Gastroesophageal sphincter (tissue), 4 donors: ENCODE data around the gene FRA10AC1. TPM values are rescaled to one million over a fixed set of nuclear protein-coding genes. Genes with fewer than 3 reads are reported as not detected.

Experiments used
- ATAC-seq: fragments of 150-250 bp; one replicate; pipeline ENCODE4 v1.9.1; 2016; ENCODE audit warnings: mild to moderate bottlenecking, moderate library complexity
- H3K27ac ChIP-seq, 4 donors: fragments of 200-600 bp; sonication (generic) in 3 of 4; 1 replicate in 3 of 4; 2 replicates in 1 of 4; pipeline ENCODE4 v1.5.1; 2016 to 2019
- H3K27me3 ChIP-seq: fragments of 200-600 bp; sonication (generic); one replicate; pipeline ENCODE4 v1.5.1; 2019
- H3K36me3 ChIP-seq, 2 donors: fragments of 200-600 bp; sonication (generic); one replicate each; pipeline ENCODE4 v1.5.1; 2019; ENCODE audit warnings: control low read depth in 1 of 2
- H3K4me1 ChIP-seq, 3 donors: fragments of 200-600 bp; sonication (generic); 1 replicate in 2 of 3; 2 replicates in 1 of 3; pipeline ENCODE4 v1.5.1; 2016 to 2019; ENCODE audit warnings: control low read depth in 2 of 3
- H3K4me3 ChIP-seq, 2 donors: fragments of 200-600 bp; sonication (generic); one replicate each; pipeline ENCODE4 v1.5.1; 2019; ENCODE audit warnings: mild to moderate bottlenecking in 1 of 2, moderate library complexity in 1 of 2
- H3K9me3 ChIP-seq, 3 donors: fragments of 200-600 bp; sonication (generic); one replicate each; pipeline ENCODE4 v1.5.1; 2017 to 2019; ENCODE audit warnings: control low read depth in 2 of 3
- EP300 ChIP-seq: sonication (generic); formaldehyde crosslinking; IDR thresholded peaks from one replicate; pipeline ENCODE4 v1.6.1; 2017; ENCODE audit warnings: antibody characterized with exemption, mild to moderate bottlenecking
- POLR2A ChIP-seq, 2 donors: fragments of 450-650 bp; IDR thresholded peaks; one replicate each; pipeline ENCODE4 v1.6.1; 2017; ENCODE audit warnings: antibody characterized with exemption in 2 of 2, mild to moderate bottlenecking in 2 of 2, moderate library complexity in 1 of 2
- POLR2AphosphoS5 ChIP-seq: sonication (generic); formaldehyde crosslinking; IDR thresholded peaks from one replicate; pipeline ENCODE4 v1.6.1; 2017; ENCODE audit warnings: antibody characterized with exemption
- WGBS, 2 donors: methylation state at CpG; one replicate each; pipeline ENCODE4 v1.1.5; 2018; ENCODE audit warnings: low coverage in 1 of 2; 5-methylcytosine and 5-hydroxymethylcytosine counted together
- total RNA-seq, 4 donors: library from RNA; depleted of rRNA; stranded (reverse); fragments of >200 nt; gene quantifications; one replicate each; pipeline ENCODE4 v1.1.0, GENCODE V29; 2016
- TF ChIP-seq, protein P1 (sequence below), 4 experiments: fragments of 200-600 bp in 2 of 4; fragments of 450-650 bp in 2 of 4; sonication (generic) in 1 of 4; IDR thresholded peaks; one replicate each; pipeline ENCODE4 v1.5.1; 2017 to 2019; ENCODE audit warnings: antibody characterized with exemption in 4 of 4, mild to moderate bottlenecking in 2 of 4, moderate library complexity in 2 of 4

FRA10AC1 gene
- total RNA-seq, 4 donors from 2014 or later, result 8.4 to 28.6 (median 14.3) TPM

DNA sequence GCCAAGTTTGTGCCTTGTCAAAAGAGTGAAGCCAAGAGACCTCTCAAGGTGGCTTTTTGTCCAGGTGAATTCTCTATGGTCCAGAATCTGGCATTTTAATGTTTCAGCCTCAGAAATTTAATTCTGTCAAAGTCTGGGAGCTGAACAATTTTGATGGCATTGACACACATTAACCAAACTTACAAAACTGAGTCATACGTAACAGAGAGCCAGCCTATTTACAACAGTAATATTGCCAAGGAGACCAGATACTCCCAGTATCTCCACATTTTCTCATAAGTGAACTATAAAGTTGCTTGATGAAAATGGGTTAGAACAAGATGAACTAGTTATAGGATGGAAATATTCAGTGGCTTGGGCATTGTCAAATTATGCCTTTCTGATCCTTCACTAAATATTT, 46.2 kb downstream of the FRA10AC1 start:
- Histone ChIP-seq H3K4me1 (no peaks in the 10 kb centered on the region), H3K36me3 (peaks cover 0 to 17% of the 10 kb centered on the region in 2 donors), H3K9me3 (no peaks in the 10 kb centered on the region), H3K27me3 (no peaks in the 10 kb centered on the region), H3K4me3 (no peak overlapping the region), H3K27ac (no peak overlapping the region)
- no peak for TF ChIP-seq EP300
- no peak for TF ChIP-seq POLR2A (IDR thresholded peaks at IDR 0.05)
- TF ChIP-seq, protein P1, sequence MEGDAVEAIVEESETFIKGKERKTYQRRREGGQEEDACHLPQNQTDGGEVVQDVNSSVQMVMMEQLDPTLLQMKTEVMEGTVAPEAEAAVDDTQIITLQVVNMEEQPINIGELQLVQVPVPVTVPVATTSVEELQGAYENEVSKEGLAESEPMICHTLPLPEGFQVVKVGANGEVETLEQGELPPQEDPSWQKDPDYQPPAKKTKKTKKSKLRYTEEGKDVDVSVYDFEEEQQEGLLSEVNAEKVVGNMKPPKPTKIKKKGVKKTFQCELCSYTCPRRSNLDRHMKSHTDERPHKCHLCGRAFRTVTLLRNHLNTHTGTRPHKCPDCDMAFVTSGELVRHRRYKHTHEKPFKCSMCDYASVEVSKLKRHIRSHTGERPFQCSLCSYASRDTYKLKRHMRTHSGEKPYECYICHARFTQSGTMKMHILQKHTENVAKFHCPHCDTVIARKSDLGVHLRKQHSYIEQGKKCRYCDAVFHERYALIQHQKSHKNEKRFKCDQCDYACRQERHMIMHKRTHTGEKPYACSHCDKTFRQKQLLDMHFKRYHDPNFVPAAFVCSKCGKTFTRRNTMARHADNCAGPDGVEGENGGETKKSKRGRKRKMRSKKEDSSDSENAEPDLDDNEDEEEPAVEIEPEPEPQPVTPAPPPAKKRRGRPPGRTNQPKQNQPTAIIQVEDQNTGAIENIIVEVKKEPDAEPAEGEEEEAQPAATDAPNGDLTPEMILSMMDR (IDR thresholded peaks at IDR 0.05), result no peak
- TF ChIP-seq POLR2AphosphoS5, result no peak
- 67 to 90% methylated on average over 1 of the region's 1 CpG for WGBS, 2 donors
- ATAC-seq, result no peak

- H3K27ac ChIP-seq, result no peak overlapping the region
- TF ChIP-seq, protein P1 (IDR thresholded peaks at IDR 0.05), result no peak
- TF ChIP-seq POLR2AphosphoS5 (no peak), EP300 (no peak), POLR2A (IDR thresholded peaks at IDR 0.05) (no peak)
- no peak overlapping the region for H3K4me3 ChIP-seq
- 88% methylated on average over 1 of the region's 1 CpG; no CpG with 5 or more reads in 1 of the 2 donors for WGBS, 2 donors
- no peak for ATAC-seq
- no peaks in the 10 kb centered on the region for H3K27me3 ChIP-seq
- no peaks in the 10 kb centered on the region for H3K36me3 ChIP-seq
- H3K4me1 ChIP-seq, result no peaks in the 10 kb centered on the region
- no peaks in the 10 kb centered on the region for H3K9me3 ChIP-seq
These were observed 48.2 kb downstream of the FRA10AC1 start for GRCh38 chr10:93654201-93654600.

GRCh38 chr10:93652857-93653256, 49.5 kb downstream of the FRA10AC1 start:
- WGBS, 2 donors, result 88 to 92% methylated on average over 1 of the region's 1 CpG
- H3K27ac ChIP-seq, result no peak overlapping the region
- no peaks in the 10 kb centered on the region for H3K9me3 ChIP-seq
- no peak for ATAC-seq
- H3K36me3 ChIP-seq, result no peaks in the 10 kb centered on the region
- TF ChIP-seq, protein P1 (IDR thresholded peaks at IDR 0.05), result no peak
- TF ChIP-seq POLR2A (IDR thresholded peaks at IDR 0.05) (no peak), POLR2AphosphoS5 (no peak)
- no peak overlapping the region for H3K4me3 ChIP-seq
- no peaks in the 10 kb centered on the region for H3K27me3 ChIP-seq
- H3K4me1 ChIP-seq, result no peaks in the 10 kb centered on the region

DNA sequence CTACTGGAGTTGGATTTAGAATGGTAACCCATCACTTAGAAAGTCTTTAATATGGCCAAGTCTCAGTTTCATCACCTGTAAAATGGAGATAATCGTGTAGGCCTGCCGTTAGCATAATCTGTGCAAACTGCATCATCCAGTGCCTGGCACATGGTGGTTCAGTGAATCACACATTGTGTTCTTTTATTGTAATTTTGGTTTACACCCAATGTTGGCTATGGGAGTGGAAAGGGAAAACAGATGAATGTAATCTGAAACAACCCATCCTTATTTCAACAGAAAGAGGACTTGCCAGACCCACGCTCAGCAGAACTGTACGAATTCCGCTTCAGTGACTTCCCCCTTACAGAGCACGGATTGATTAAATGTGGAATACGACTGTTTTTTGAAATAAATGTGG, 62.6 kb downstream of the FRA10AC1 start:
- Histone ChIP-seq H3K27ac (no peak overlapping the region), H3K4me3 (no peak overlapping the region), H3K4me1 (no peaks in the 10 kb centered on the region), H3K9me3 (peaks cover 0 to 8% (median 0%) of the 10 kb centered on the region in 3 donors), H3K27me3 (peaks cover 9% of the 10 kb centered on the region), H3K36me3 (no peaks in the 10 kb centered on the region)
- TF ChIP-seq POLR2AphosphoS5 (no peak), EP300 (no peak), POLR2A (IDR thresholded peaks at IDR 0.05) (no peak)
- TF ChIP-seq, protein P1 (IDR thresholded peaks at IDR 0.05), result no peak
- WGBS, 2 donors, result 86 to 91% methylated on average over 7 of the region's 7 CpGs
- no peak for ATAC-seq

DNA sequence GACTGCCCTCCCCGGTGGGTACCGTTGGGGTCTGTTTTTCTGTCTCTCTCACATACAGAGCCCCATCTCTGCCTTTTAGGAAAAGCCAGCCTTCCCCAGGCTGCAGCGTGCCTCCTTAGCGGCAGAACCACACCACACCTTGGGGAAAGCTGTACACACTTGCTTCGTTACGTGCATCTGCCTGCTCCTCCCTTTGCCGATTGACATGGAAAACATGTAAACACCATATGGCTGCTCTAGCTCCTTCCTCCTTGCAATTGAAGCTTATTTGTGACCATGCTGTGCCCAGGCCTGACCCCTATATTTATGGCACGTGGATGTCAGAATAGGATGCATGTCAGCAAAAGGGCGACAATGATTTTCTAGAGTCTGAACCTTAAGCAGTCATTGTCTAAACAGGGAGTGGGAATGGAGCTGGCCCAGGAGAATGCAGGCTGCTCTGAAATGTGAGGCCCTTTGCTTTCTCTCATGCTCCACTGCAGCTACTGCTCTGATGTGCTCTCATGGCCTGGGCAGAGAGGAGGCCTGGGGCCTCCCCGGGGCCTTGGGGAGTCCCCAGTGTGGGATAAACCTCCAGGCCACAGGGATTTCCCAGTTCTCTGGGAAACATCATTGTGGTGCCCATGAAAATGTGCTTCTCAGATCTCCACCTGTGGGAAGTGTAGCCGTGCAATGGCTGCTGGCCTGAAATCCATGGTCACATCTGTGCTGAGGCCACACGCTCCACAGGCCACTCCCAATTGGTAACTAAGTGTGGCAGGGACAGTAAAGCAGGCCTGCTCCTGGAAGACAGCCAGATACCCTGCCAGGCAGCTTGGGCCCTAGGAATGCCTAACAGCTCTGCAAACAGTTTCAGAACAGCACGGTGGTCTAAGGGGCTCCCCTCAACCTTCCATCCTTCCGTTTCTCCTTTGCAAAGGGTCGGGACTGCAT, 71.5 kb downstream of the FRA10AC1 start:
- 58 to 83% methylated on average over 7 to 8 of the region's 15 CpGs for WGBS, 2 donors
- H3K36me3 ChIP-seq, result no peaks in the 10 kb centered on the region
- peaks cover 4% of the 10 kb centered on the region for H3K27me3 ChIP-seq
- H3K4me3 ChIP-seq, result no peak overlapping the region
- no peaks in the 10 kb centered on the region for H3K9me3 ChIP-seq
- TF ChIP-seq POLR2A (IDR thresholded peaks at IDR 0.05) (no peak), POLR2AphosphoS5 (no peak)
- TF ChIP-seq, protein P1 (IDR thresholded peaks at IDR 0.05), result no peak
- no peak overlapping the region for H3K27ac ChIP-seq
- no peak for ATAC-seq
- H3K4me1 ChIP-seq, result no peaks in the 10 kb centered on the region
